NCI-H1694 treated with DMSO at 0.1 percent for 48 hours (cell line): ENCODE data around the gene SERPINB6.
A peak's percentile ranks its signal among the peaks of the same experiment; 100 is the strongest.
"Not testable (repeated sequence)": the region's sequence is repeated elsewhere in the genome, so short reads cannot be mapped to it uniquely, and the experiment has no call there.

ENCODE experiments used
- DNase-seq: peaks from one replicate; lab custom pipeline; 2025; lab: John Stamatoyannopoulos, UW

SERPINB6 gene

DNA sequence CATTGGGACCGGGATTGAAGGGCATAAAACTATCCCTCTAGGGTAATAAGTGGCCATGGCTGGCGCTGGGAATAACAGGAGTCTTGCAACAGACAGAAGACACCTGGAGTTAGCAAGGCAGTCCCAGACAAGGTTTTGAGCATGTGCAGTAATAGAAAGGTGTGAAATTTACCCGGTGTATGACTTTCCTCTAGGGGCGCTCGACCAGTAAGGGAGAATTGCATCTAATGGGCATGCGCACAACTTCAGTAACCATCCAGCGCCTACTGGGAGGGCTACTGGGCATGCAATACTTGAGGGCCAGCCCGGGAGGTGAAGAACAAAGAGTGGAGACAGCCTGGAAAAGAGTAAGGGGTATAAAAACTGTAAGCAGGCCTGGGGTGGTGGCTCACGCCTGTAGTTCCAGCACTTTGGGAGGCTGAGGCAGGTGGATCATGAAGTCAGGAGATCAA, 32.7 kb downstream of the SERPINB6 start:
- no peak for DNase-seq

- no peak for DNase-seq
These were observed 33.2 kb downstream of the SERPINB6 start for GRCh38 chr6:2938004-2938631.

DNA sequence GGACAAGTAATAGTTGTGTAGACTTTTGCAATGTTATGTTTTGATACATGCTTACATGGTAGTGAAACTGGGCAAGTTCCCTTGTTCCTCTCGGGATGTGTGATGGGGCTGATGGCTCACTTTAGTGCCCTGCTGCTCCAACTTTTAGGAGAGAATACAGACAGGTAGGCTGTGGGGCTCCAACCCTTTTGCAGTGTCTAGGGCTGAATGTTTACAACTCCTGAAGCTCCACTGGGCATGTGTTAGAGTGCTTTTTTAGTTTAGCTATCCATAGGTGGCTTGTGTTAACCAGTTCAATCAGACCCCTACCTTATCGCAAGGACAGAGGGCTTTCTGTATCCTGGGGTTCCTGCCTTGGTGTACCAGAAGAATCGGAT, 33.8 kb downstream of the SERPINB6 start:
- no peak for DNase-seq

- DNase-seq = no peak
These were observed 35.6 kb downstream of the SERPINB6 start for GRCh38 chr6:2935566-2936291.

GRCh38 chr6:2934057-2934456, 37.3 kb downstream of the SERPINB6 start:
- no peak for DNase-seq

- DNase-seq = not testable (repeated sequence)
These were observed 38.5 kb downstream of the SERPINB6 start for GRCh38 chr6:2932911-2933310.

- DNase-seq = peak; percentile 45
These were observed 39.2 kb downstream of the SERPINB6 start for GRCh38 chr6:2931970-2932748.

GRCh38 chr6:2931055-2931454, 40.3 kb downstream of the SERPINB6 start:
- DNase-seq = no peak

GRCh38 chr6:2927931-2928330, 43.4 kb downstream of the SERPINB6 start:
- DNase-seq = not testable (repeated sequence)

DNA sequence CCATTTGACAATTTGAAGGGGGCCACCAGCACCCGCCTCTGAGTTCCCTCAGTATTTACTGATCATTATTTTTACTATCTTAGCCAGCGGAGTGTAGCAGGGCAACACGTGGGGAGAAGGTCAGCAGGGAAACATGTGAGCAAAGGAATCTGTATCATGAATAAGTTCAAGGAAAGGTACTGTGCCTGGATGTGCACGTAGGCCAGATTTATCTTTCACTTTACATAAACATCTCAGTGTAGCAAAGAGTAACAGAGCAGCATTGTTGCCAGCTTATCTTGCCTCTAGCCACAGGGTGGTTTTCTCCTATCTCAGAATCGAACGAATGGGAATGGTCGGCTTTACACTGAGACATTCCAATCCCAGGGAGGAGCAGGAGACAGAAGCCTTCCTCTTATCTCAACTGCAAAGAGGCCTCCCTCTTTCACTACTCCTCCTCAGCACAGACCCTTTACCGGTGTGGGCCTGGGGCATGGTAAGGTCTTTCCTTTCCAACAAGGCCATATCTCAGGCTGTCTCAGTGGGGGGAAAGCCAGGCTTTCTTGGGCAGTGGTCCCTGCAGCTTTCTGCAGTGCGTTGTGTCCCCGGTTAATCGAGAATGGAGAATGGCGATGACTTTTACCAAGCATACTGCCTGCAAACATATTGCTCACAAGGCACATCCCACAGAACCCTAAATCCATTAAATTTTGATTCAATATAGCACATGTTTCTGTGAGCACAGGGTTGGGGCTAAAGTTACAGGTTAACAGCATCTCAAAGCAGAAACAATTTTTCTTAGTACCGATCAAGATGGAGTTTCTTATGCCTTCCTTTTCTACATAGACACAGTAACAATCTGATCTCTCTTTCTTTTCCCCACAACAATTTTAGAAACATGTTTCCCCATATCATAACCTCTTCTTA, 45.3 kb downstream of the SERPINB6 start:
- DNase-seq = not testable (repeated sequence)

DNA sequence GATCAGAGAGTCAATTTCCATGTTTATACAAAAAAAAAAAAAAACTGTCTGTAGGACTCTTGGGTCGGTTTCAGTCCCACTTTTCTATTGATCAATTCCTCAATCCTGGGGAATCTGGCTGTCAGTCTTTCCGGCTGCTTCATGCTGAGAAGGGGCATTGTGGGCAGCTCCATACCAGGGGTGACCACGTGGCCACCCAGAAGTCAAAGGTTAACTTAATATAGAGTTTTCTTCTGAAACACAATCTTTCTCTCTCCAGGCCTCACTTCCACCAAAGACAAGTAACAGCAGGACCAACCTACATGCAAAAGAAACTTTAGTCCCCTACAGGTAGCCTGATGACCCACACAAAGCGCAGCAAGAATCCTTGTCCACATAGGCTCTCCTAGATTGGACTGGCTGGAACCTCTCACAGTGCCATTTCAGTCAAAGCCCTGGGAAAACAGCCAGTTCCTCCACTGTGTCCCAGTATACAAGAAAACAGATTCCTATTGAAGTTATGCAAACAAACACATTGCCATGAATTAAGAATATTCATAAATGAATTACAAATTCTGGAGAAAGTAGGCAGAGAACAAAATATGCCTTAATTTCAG, 49.7 kb downstream of the SERPINB6 start:
- DNase-seq = no peak

- DNase-seq = no peak
These were observed 50.7 kb downstream of the SERPINB6 start for GRCh38 chr6:2920671-2921112.

- DNase-seq = no peak
These were observed 51.5 kb downstream of the SERPINB6 start for GRCh38 chr6:2919886-2920285.

- DNase-seq = no peak
These were observed 52.0 kb downstream of the SERPINB6 start for GRCh38 chr6:2919401-2919800.

DNA sequence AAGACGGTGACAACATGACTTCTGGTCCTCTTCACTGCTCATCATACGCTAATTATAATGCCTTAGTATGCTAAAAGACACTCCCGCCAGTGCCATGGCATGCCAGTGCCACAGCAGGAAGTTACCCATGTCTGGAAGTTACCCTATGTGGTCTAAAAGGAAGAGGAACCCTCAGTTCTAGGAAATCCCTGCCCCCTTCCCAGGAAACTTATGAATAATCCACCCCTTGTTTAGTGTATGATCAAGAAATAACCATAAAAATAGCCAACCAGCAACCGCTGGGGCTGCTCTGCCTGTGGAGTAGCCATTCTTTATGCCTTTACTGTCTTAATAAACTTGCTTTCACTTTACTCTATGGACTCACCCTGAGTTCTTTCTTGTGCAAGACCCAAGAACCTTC, 52.4 kb downstream of the SERPINB6 start:
- DNase-seq = no peak

GRCh38 chr6:2917801-2918445, 53.4 kb downstream of the SERPINB6 start:
- no peak for DNase-seq

DNA sequence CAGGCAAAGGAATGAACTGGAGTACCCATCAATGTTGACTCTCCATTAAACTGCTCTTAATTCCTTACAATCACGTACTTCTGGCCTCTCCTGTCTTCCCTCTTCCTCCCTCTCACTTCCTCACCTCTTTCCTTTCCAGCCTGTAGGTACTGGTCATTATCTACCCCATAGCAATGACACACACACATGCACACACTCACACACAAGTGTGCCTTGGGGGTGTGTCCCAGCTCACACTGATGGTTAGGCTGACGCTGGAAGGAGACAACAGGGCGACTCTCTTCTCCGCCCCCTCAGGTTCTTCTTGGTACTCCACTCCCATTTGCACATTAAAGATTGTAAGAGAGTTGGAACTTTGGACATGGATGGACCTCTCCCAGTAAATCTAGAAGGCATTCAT, 54.3 kb downstream of the SERPINB6 start:
- no peak for DNase-seq

GRCh38 chr6:2916158-2916925, 55.0 kb downstream of the SERPINB6 start:
- DNase-seq = no peak

GRCh38 chr6:2915150-2915549, 56.2 kb downstream of the SERPINB6 start:
- no peak for DNase-seq

GRCh38 chr6:2914318-2914660, 57.1 kb downstream of the SERPINB6 start:
- DNase-seq = no peak
